ENCODE results near the gene IQCB1.

The IQCB1 gene

DNA sequence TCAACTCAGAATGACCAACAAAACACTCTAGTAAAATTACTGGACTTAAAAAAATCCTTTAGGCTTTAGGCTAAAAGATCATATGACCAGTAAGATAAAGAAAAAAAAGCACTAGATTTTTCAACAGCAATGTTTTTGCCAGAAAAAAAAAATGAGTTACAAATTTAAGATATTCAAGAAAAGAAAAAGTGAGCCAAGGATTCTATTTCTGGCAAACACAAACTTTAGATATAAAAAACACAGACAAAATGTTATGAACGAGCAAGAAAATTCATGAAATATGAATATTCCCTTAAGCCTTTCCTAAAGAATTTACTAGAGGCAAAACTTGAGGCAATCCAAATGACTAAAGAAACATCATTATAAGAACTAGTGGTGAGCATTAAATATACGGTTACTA, 94.0 kb downstream of the IQCB1 start:
- no peak for TF ChIP-seq FOXP2 (optimal IDR thresholded peaks at IDR 0.05; ENCODE audit: borderline replicate concordance, extremely low read depth, extremely low read length, insufficient read depth)
- TF ChIP-seq TAF1 (IDR thresholded peaks at IDR 0.05; ENCODE audit: borderline replicate concordance, insufficient read depth, low read length): no peak
- TF ChIP-seq SIN3A (IDR thresholded peaks at IDR 0.05; ENCODE audit: borderline replicate concordance, insufficient read depth, low read length): no peak
- no peak for TF ChIP-seq POLR2AphosphoS5 (IDR thresholded peaks at IDR 0.05; ENCODE audit: low read depth, low read length)
- TF ChIP-seq, protein P1, sequence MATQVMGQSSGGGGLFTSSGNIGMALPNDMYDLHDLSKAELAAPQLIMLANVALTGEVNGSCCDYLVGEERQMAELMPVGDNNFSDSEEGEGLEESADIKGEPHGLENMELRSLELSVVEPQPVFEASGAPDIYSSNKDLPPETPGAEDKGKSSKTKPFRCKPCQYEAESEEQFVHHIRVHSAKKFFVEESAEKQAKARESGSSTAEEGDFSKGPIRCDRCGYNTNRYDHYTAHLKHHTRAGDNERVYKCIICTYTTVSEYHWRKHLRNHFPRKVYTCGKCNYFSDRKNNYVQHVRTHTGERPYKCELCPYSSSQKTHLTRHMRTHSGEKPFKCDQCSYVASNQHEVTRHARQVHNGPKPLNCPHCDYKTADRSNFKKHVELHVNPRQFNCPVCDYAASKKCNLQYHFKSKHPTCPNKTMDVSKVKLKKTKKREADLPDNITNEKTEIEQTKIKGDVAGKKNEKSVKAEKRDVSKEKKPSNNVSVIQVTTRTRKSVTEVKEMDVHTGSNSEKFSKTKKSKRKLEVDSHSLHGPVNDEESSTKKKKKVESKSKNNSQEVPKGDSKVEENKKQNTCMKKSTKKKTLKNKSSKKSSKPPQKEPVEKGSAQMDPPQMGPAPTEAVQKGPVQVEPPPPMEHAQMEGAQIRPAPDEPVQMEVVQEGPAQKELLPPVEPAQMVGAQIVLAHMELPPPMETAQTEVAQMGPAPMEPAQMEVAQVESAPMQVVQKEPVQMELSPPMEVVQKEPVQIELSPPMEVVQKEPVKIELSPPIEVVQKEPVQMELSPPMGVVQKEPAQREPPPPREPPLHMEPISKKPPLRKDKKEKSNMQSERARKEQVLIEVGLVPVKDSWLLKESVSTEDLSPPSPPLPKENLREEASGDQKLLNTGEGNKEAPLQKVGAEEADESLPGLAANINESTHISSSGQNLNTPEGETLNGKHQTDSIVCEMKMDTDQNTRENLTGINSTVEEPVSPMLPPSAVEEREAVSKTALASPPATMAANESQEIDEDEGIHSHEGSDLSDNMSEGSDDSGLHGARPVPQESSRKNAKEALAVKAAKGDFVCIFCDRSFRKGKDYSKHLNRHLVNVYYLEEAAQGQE (IDR thresholded peaks at IDR 0.05; ENCODE audit: insufficient read depth in 1 of 2, low read depth in 2 of 2, low read length in 2 of 2): no peak

GRCh38 chr3:121739902-121740301, 95.0 kb downstream of the IQCB1 start:
- TF ChIP-seq FOXP2 (optimal IDR thresholded peaks at IDR 0.05; ENCODE audit: borderline replicate concordance, extremely low read depth, extremely low read length, insufficient read depth): no peak
- TF ChIP-seq SIN3A (IDR thresholded peaks at IDR 0.05; ENCODE audit: borderline replicate concordance, insufficient read depth, low read length): no peak
- TF ChIP-seq TAF1 (IDR thresholded peaks at IDR 0.05; ENCODE audit: borderline replicate concordance, insufficient read depth, low read length): no peak
- TF ChIP-seq, protein P1 (IDR thresholded peaks at IDR 0.05; ENCODE audit: insufficient read depth in 1 of 2, low read depth in 2 of 2, low read length in 2 of 2): no peak
- no peak for TF ChIP-seq POLR2AphosphoS5 (IDR thresholded peaks at IDR 0.05; ENCODE audit: low read depth, low read length)

DNA sequence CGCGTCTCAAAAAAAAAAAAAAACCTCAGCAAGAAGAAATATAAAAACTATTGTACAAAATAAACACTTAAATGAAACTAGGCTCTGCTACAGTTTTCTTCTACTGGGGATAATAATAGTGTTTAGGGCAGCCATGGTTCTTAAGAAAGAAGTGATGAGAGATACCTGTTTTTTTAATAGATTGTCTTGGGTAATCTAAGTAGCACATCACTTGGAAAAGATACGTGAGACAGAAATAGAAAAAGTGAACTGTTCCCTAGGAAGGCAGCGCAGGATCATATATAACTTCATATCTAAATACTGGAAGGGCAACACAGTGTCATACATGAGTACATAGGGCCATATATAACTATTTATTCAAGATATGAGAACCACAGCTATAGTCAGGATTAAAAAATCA, 97.2 kb downstream of the IQCB1 start:
- TF ChIP-seq TAF1 (IDR thresholded peaks at IDR 0.05; ENCODE audit: borderline replicate concordance, insufficient read depth, low read length) (no peak), POLR2AphosphoS5 (IDR thresholded peaks at IDR 0.05; ENCODE audit: low read depth, low read length) (no peak), SIN3A (IDR thresholded peaks at IDR 0.05; ENCODE audit: borderline replicate concordance, insufficient read depth, low read length) (no peak), FOXP2 (optimal IDR thresholded peaks at IDR 0.05; ENCODE audit: borderline replicate concordance, extremely low read depth, extremely low read length, insufficient read depth) (no peak)
- TF ChIP-seq, protein P1 (IDR thresholded peaks at IDR 0.05; ENCODE audit: insufficient read depth in 1 of 2, low read depth in 2 of 2, low read length in 2 of 2): no peak

DNA sequence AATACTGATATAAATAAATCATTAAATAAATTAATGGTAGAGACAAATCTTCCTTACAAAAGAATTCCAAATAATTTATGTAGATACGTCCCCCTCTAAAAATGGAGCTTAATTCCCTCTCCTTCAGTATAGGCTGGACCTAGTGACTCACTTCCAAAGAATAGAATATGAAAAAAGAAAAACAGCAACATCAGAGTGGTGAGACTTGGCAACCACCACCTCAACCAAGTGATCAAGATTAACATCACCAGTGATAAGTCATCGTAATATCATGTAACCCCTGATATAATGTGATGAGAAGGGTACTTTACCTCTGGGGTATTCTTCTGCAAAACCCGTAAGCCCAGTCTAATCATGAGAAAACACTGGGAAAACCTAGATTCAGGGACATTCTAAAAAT, 98.7 kb downstream of the IQCB1 start:
- TF ChIP-seq, protein P1 (IDR thresholded peaks at IDR 0.05; ENCODE audit: insufficient read depth in 1 of 2, low read depth in 2 of 2, low read length in 2 of 2): no peak
- TF ChIP-seq POLR2AphosphoS5 (IDR thresholded peaks at IDR 0.05; ENCODE audit: low read depth, low read length) (no peak), TAF1 (IDR thresholded peaks at IDR 0.05; ENCODE audit: borderline replicate concordance, insufficient read depth, low read length) (no peak), FOXP2 (optimal IDR thresholded peaks at IDR 0.05; ENCODE audit: borderline replicate concordance, extremely low read depth, extremely low read length, insufficient read depth) (no peak), SIN3A (IDR thresholded peaks at IDR 0.05; ENCODE audit: borderline replicate concordance, insufficient read depth, low read length) (no peak)
